ENCODE measurements around the gene PBX4.

The PBX4 gene

GRCh38 chr19:19627621-19628500 is 9.4 kb upstream of the PBX4 start, which contains the start of gene LPAR2 (continued):
- TF ChIP-seq, protein P1, sequence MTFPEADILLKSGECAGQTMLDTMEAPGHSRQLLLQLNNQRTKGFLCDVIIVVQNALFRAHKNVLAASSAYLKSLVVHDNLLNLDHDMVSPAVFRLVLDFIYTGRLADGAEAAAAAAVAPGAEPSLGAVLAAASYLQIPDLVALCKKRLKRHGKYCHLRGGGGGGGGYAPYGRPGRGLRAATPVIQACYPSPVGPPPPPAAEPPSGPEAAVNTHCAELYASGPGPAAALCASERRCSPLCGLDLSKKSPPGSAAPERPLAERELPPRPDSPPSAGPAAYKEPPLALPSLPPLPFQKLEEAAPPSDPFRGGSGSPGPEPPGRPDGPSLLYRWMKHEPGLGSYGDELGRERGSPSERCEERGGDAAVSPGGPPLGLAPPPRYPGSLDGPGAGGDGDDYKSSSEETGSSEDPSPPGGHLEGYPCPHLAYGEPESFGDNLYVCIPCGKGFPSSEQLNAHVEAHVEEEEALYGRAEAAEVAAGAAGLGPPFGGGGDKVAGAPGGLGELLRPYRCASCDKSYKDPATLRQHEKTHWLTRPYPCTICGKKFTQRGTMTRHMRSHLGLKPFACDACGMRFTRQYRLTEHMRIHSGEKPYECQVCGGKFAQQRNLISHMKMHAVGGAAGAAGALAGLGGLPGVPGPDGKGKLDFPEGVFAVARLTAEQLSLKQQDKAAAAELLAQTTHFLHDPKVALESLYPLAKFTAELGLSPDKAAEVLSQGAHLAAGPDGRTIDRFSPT (tag by site-specific recombination; IDR thresholded peaks at IDR 0.05) = no peak
- TF ChIP-seq ZNF148 (tag by site-specific recombination; IDR thresholded peaks at IDR 0.05; ENCODE audit: borderline replicate concordance) = no peak
- TF ChIP-seq ZNF600 (tag by site-specific recombination; IDR thresholded peaks at IDR 0.05) = peak; percentile 26; the same call in 1 of the 2 replicates
- 0 out of 2 replicates have a peak, but pooled peaks have one; percentile 26 for TF ChIP-seq EGR2 (tag by site-specific recombination; IDR thresholded peaks at IDR 0.05; ENCODE audit: low read depth)
- TF ChIP-seq BCL6B (tag by site-specific recombination; IDR thresholded peaks at IDR 0.05) = no peak
- no peak for TF ChIP-seq ZNF138 (tag by site-specific recombination; IDR thresholded peaks at IDR 0.05; ENCODE audit: borderline replicate concordance)
- peak; percentile 54 for TF ChIP-seq KLF1 (tag by site-specific recombination; IDR thresholded peaks at IDR 0.05)
- TF ChIP-seq ZSCAN30 (tag by site-specific recombination; IDR thresholded peaks at IDR 0.05) = no peak

DNA sequence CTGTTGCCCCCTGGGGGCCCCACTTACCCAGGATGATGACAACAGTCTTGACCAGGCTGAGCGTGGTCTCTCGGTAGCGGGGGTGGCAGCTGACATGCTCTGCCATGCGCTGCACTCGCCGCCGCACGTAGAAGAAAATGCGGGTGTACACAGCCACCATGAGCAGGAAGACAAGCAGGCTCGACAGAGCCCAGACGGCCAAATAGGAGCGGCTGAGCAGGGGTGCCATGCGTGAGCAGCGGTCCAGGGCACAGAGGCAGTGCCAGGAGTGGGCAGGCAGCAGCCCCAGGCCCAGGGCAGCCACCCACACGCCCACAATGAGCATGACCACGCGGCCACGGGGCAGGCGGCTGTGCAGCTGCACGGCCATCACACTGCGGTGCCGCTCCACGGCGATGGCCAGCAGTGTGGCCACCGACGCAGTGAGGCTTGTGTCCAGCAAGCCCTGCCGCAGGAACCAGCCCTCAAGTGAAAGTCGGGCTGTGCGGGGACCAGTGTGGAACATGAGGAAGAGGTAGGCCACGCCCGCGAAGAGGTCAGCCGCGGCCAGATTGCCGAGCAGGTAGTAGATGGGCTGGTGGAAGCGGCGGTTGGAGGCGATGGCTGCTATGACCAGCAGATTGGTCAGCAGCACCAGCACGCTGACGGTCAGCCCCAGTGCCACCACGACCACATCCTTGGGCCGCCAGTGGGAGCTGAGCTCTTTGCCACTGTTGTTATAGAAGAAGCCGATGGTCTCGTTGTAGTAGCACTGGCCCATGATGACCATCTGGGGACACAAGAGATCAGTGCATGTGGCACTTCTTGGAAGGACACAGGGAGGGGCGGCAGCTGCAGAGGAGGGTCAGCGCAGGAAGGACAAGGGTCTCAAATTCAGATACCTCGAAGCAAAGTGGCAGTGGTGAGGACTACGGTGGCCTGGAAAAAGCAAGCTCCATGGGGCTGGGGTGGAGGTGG is 8.3 kb upstream of the PBX4 start:
- Histone ChIP-seq H3K4me1 (ENCODE audit: control insufficient read depth, insufficient read depth, low read length) (no peaks in the 10 kb centered on the region), H3K9me3 (ENCODE audit: control insufficient read depth, insufficient read depth, low read depth, low read length) (no peaks in the 10 kb centered on the region), H3K36me3 (ENCODE audit: control insufficient read depth in 2 of 2, insufficient read depth in 1 of 2, low read length in 2 of 2) (peaks cover 0 to 5% of the 10 kb centered on the region in 2 experiments; a peak in 2 of 3 replicates), H3K4me3 (ENCODE audit: low read depth, low read length) (no peak overlapping the region), H3K27ac (ENCODE audit: extremely low read depth, low read depth, low read length) (peak overlapping the region; percentile 49; the same call in 1 of the 2 replicates)
- TF ChIP-seq MYNN (tag by site-specific recombination; IDR thresholded peaks at IDR 0.05; ENCODE audit: borderline replicate concordance) (no peak), ZFHX2 (tag by site-specific recombination; conservative IDR thresholded peaks at IDR 0.05) (0 out of 2 replicates have a peak, but pooled peaks have one; percentile 10)
- CTCF ChIA-PET = interaction anchor here (0.7 kb wide), 1 partner anchor 15 kb away, joined by 3 read pairs; no protein-coding TSS in a partner anchor
- POLR2A ChIA-PET = interaction anchor here (0.7 kb wide), 1 partner anchor 105 kb away, joined by 3 read pairs; no protein-coding TSS in a partner anchor

- H3K4me1 ChIP-seq (ENCODE audit: control insufficient read depth, insufficient read depth, low read length) = no peaks in the 10 kb centered on the region
- CTCF ChIA-PET = interaction anchor here (0.6 kb wide), 1 partner anchor 19 kb away, joined by 3 read pairs; no protein-coding TSS in a partner anchor
- H3K36me3 ChIP-seq (ENCODE audit: control insufficient read depth in 2 of 2, insufficient read depth in 1 of 2, low read length in 2 of 2) = no peaks in the 10 kb centered on the region; a peak in 1 of 3 replicates
- H3K27ac ChIP-seq (ENCODE audit: extremely low read depth, low read depth, low read length) = no peak overlapping the region
- no peaks in the 10 kb centered on the region for H3K9me3 ChIP-seq (ENCODE audit: control insufficient read depth, insufficient read depth, low read depth, low read length)
- POLR2A ChIA-PET = no interaction called here
- H3K4me3 ChIP-seq (ENCODE audit: low read depth, low read length) = no peak overlapping the region
- TF ChIP-seq ZNF560 (tag by site-specific recombination; IDR thresholded peaks at IDR 0.05; ENCODE audit: borderline replicate concordance) (no peak), GLIS2 (tag by site-specific recombination; IDR thresholded peaks at IDR 0.05) (no peak), SCRT2 (tag by site-specific recombination; IDR thresholded peaks at IDR 0.05) (no peak), ZNF114 (tag by site-specific recombination; IDR thresholded peaks at IDR 0.05) (no peak), ZNF146 (tag by site-specific recombination; IDR thresholded peaks at IDR 0.05) (no peak), MYNN (tag by site-specific recombination; IDR thresholded peaks at IDR 0.05; ENCODE audit: borderline replicate concordance) (no peak), ZFP37 (tag by site-specific recombination; IDR thresholded peaks at IDR 0.05) (no peak), ZFP3 (tag by site-specific recombination; IDR thresholded peaks at IDR 0.05; ENCODE audit: low read depth) (no peak), ZNF747 (tag by site-specific recombination; IDR thresholded peaks at IDR 0.05) (no peak)
- TF ChIP-seq, protein P2, sequence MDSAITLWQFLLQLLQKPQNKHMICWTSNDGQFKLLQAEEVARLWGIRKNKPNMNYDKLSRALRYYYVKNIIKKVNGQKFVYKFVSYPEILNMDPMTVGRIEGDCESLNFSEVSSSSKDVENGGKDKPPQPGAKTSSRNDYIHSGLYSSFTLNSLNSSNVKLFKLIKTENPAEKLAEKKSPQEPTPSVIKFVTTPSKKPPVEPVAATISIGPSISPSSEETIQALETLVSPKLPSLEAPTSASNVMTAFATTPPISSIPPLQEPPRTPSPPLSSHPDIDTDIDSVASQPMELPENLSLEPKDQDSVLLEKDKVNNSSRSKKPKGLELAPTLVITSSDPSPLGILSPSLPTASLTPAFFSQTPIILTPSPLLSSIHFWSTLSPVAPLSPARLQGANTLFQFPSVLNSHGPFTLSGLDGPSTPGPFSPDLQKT (IDR thresholded peaks at IDR 0.05; ENCODE audit: borderline replicate concordance, low read depth, low read length) = no peak
- TF ChIP-seq, protein P3, sequence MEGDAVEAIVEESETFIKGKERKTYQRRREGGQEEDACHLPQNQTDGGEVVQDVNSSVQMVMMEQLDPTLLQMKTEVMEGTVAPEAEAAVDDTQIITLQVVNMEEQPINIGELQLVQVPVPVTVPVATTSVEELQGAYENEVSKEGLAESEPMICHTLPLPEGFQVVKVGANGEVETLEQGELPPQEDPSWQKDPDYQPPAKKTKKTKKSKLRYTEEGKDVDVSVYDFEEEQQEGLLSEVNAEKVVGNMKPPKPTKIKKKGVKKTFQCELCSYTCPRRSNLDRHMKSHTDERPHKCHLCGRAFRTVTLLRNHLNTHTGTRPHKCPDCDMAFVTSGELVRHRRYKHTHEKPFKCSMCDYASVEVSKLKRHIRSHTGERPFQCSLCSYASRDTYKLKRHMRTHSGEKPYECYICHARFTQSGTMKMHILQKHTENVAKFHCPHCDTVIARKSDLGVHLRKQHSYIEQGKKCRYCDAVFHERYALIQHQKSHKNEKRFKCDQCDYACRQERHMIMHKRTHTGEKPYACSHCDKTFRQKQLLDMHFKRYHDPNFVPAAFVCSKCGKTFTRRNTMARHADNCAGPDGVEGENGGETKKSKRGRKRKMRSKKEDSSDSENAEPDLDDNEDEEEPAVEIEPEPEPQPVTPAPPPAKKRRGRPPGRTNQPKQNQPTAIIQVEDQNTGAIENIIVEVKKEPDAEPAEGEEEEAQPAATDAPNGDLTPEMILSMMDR (tag by site-specific recombination; IDR thresholded peaks at IDR 0.05) = no peak
These were observed 5.6 kb upstream of the PBX4 start for GRCh38 chr19:19624032-19624570.
